Stimulated activated CD4-positive, alpha-beta T cell treated with anti-CD3 and anti-CD28 coated beads, Interleukin-4, amount 100 ng/mL, for 24 hours (primary cell): ENCODE measurements around the gene CKB.

Experiments used
- DNase-seq: peaks from one replicate; pipeline ENCODE4 v3.0.0-alpha.2; 2020

Gene CKB

DNA sequence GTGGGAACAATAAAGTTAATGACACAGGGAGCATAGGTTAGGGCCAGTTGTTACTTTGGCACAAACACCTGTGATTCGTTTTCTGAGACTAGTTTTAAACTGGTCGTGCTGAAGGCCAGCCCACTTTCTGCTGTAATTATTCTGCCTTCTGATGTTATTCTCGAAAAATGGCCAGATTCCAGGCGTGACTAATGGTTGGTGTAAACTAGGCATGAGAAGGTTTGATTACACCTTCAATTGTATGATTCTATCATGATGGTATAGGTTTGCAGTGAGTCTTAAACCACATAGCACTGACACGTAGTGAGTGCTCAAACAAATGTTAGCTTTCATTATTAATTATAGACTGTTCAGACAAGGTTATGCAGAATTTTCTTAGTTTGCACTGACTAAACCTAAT, 39.0 kb downstream of the CKB start:
- DNase-seq: no peak

DNA sequence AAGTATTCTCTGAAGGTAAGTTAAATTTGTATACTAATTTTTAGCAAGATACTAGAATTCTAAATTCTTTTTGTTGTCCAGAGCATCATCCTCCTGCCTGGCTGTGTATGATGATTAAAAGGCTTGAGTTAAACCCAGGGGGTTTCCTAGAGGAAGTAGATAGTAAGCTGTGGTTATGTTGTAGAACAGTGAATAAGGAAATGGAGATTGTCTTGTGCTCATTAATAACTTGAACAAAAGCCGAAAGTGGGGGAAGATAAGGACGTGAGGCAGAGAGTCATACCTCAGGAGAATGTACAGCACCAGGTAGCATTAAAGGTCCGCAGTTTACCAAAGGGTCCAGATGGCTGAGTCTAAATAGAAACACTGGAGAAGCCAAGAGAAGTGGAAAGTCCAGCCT, 42.0 kb downstream of the CKB start:
- no peak for DNase-seq

GRCh38 chr14:103476631-103477030, 46.0 kb downstream of the CKB start:
- no peak for DNase-seq

- DNase-seq: no peak
These were observed 46.6 kb downstream of the CKB start for GRCh38 chr14:103476065-103476464.

DNA sequence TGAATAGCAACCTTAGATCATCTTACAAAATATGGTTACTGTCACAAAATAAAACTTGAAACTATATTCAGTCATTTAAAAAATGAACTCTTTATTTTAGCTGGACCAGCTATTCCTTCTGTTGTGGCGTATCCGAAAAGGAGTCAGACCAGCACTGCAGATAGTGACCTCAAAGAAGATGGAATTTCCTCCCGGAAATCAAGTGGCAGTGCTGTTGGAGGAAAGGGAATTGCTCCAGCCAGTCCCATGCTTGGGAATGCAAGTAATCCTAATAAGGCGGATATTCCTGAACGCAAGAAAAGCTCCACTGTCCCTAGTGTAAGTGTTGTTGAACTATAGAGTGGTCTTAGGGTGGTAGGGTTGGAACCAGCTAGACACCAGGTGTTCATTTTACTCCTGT, 47.7 kb downstream of the CKB start:
- no peak for DNase-seq

DNA sequence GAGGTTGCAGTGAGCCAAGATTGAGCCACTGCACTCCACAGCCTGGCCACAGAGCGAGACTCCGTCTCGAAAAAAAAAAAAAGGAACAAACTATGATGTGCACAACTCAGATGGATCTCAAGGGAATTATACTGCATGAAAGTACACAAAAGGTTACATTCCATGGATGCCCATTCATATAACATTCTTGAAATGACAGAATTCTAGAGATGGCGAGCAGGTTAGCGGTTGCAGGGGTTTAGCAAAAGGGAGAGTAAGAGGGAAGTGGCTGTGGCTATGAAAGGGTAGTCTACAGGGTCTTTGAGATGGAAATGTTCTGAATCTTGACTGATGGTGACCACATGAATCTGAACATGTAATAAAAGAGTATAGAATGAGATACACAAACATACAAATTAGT, 49.7 kb downstream of the CKB start:
- DNase-seq: no peak
